Measurements from ENCODE around the gene CREB3L4. TPM values are rescaled to one million over a fixed set of nuclear protein-coding genes. Genes with fewer than 3 reads are reported as not detected.

CREB3L4 gene
- total and polyA plus RNA-seq, 2 donors (not counting 3 experiments of a cell fraction or from before 2014, with no cell fraction given), result 8.1 to 12.1 TPM

- H3K36me3 ChIP-seq (ENCODE audit: control insufficient read depth in 2 of 2, extremely low read depth in 1 of 2, insufficient read depth in 2 of 2, low read length in 2 of 2), result peaks cover 2 to 36% of the 10 kb centered on the region in 2 experiments
- dilution Hi-C loops (cut with MboI; ENCODE audit: extremely low pct_ligation_motif_present, low sequenced_read_pairs) (no loop called here), intact Hi-C loops (cut with micrococcal nuclease) (no loop called here)
- no peak overlapping the region for H3K4me3 ChIP-seq (replicated peaks in 1 of 3; ENCODE audit: insufficient read depth in 1 of 3, low read depth in 1 of 3, low read length in 3 of 3)
- no peak overlapping the region for H3K4me2 ChIP-seq (ENCODE audit: insufficient read depth, low read length)
- H3K9ac ChIP-seq (replicated peaks; ENCODE audit: extremely low read depth, insufficient read depth, low read length), result no peak overlapping the region
- H3K4me1 ChIP-seq (ENCODE audit: control insufficient read depth, extremely low read depth, insufficient read depth, low read length), result peaks cover 9% of the 10 kb centered on the region
- ChIA-PET POLR2A (no interaction called here), CTCF (no interaction called here)
- H2AFZ ChIP-seq (ENCODE audit: low read depth, low read length), result no peak overlapping the region
- FAIRE-seq, result no peak
- TF ChIP-seq FOS (IDR thresholded peaks at IDR 0.05; ENCODE audit: borderline replicate concordance, insufficient read depth, low read length) (no peak), MAX (IDR thresholded peaks at IDR 0.05; ENCODE audit: insufficient read depth, insufficient read length) (no peak), JUN (IDR thresholded peaks at IDR 0.05; ENCODE audit: borderline replicate concordance, insufficient read depth, insufficient read length, low read depth) (no peak), POLR2AphosphoS5 (IDR thresholded peaks at IDR 0.05; ENCODE audit: insufficient read depth, low read depth, low read length) (no peak), EZH2 (IDR thresholded peaks at IDR 0.05; ENCODE audit: borderline replicate concordance, low read depth, low read length, severe bottlenecking) (no peak), GATA2 (IDR thresholded peaks at IDR 0.05; ENCODE audit: insufficient read depth, insufficient read length, low read depth, low read length) (no peak), CTCF (IDR thresholded peaks at IDR 0.05; ENCODE audit: extremely low read depth in 1 of 2, insufficient read depth in 1 of 2, low read depth in 1 of 2, low read length in 2 of 2) (no peak), POLR2A (IDR thresholded peaks at IDR 0.05; ENCODE audit: low read depth, low read length) (no peak), MYC (IDR thresholded peaks at IDR 0.05; ENCODE audit: low read depth, low read length) (no peak)
- H3K27me3 ChIP-seq (ENCODE audit: control insufficient read depth in 2 of 2, insufficient read depth in 2 of 2, low read length in 2 of 2), result no peaks in the 10 kb centered on the region
- peaks cover 16% of the 10 kb centered on the region for H3K79me2 ChIP-seq (ENCODE audit: control insufficient read depth, insufficient read depth, low read length)
- no peak for DNase-seq (ENCODE audit: low read depth, low spot score)
- BruUV-seq (replicated peaks), result no TSS peak
- no peaks in the 10 kb centered on the region for H3K9me3 ChIP-seq (replicated peaks; ENCODE audit: control insufficient read depth, insufficient read depth, low read length)
- no peaks in the 10 kb centered on the region for H3K9me1 ChIP-seq (replicated peaks; ENCODE audit: control insufficient read depth, extremely low read depth, insufficient read depth, low read length)
- no peaks in the 10 kb centered on the region for H4K20me1 ChIP-seq (replicated peaks; ENCODE audit: control insufficient read depth, extremely low read depth, insufficient read depth, low read length)
- no peak overlapping the region for H3K27ac ChIP-seq (ENCODE audit: insufficient read depth, low read depth, low read length)
Observed at GRCh38 chr1:153941826-153942725, 25.6 kb upstream of the CREB3L4 start.

Data from endothelial cell of umbilical vein (primary cell).